Measurements from ENCODE around the gene TNFRSF1A.

- TF ChIP-seq CTCF (IDR thresholded peaks at IDR 0.05): no peak
- TF ChIP-seq POLR2A (IDR thresholded peaks at IDR 0.05): no peak
These were observed 26.4 kb upstream of the TNFRSF1A start for GRCh38 chr12:6367969-6368892.
